Psoas muscle (tissue), 8 donors: ENCODE measurements around the gene TRPM3. TPM values are rescaled to one million over a fixed set of nuclear protein-coding genes. Genes with fewer than 3 reads are reported as not detected.

Experiments used
- ATAC-seq, 4 donors: fragments of 200-7000 bp; cut with Tn5 transposase; one replicate each; pipeline ENCODE4 v1.9.1; 2020; ENCODE audit warnings: moderate library complexity in 3 of 4, mild to moderate bottlenecking in 2 of 4
- DNase-seq, 2 donors: peaks; one replicate each; pipeline ENCODE4 v3.0.0-alpha.2; 2020
- H3K27ac ChIP-seq: fragments of 200-600 bp; one replicate; pipeline ENCODE4 v1.8.0; 2022
- H3K27me3 ChIP-seq, 3 donors: fragments of 200-600 bp in 1 of 3; one replicate each; pipeline versions ENCODE4 v1.6.1 to v1.8.0; 2013 to 2022; ENCODE audit warnings: low read length in 2 of 3, mild to moderate bottlenecking in 2 of 3, moderate library complexity in 1 of 3; ENCODE audit not compliant: insufficient read depth in 3 of 3
- H3K36me3 ChIP-seq, 2 donors: fragments of 200-600 bp in 1 of 2; one replicate each; pipeline versions ENCODE4 v1.6.1 to v1.8.0; 2013 to 2022; ENCODE audit warnings: low read depth in 1 of 2, mild to moderate bottlenecking in 1 of 2, moderate library complexity in 1 of 2; ENCODE audit not compliant: insufficient read depth in 1 of 2
- H3K4me1 ChIP-seq: fragments of 200-600 bp; one replicate; pipeline ENCODE4 v1.8.0; 2022
- H3K4me3 ChIP-seq: fragments of 200-600 bp; one replicate; pipeline ENCODE4 v1.8.0; 2022; ENCODE audit warnings: mild to moderate bottlenecking
- H3K9me3 ChIP-seq: fragments of 200-600 bp; one replicate; pipeline ENCODE4 v1.8.0; 2022
- CTCF ChIP-seq: fragments of 200-600 bp; IDR thresholded peaks from one replicate; pipeline ENCODE4 v1.8.0; 2022; ENCODE audit warnings: antibody characterized with exemption
- WGBS, 3 donors: extraction: QIAGEN DNeasy Blood & Tissue Kit; methylation state at CpG; one replicate each; pipeline versions ENCODE4 v1.1.6 to v1.1.7; 2013; 5-methylcytosine and 5-hydroxymethylcytosine counted together
- intact Hi-C, 2 donors: fragments of 100-400 bp; cut with DNase I; formaldehyde crosslinking; loops; one replicate each; pipeline versions ENCODE4 v1.11.0 to v1.14.2; 2022
- polyA plus RNA-seq, 3 donors: library from polyadenylated mRNA; stranded (reverse); fragments of 200-250 nt; gene quantifications; one replicate each; pipeline ENCODE4 v1.2.3, GENCODE V29; 2013
- total RNA-seq, 4 donors: library from RNA; stranded (reverse); fragmentation: NEBNext Ultra II Directional in 2 of 4; extraction: Animal tissue kit (Norgen Biotek cat#: 25700) in 2 of 4; gene quantifications; one replicate each; pipeline versions ENCODE4 v1.2.1 to v1.2.4, GENCODE V29; 2021 to 2023
- donor health status: healthy with polysubstance abuse.
- donor health status: DM: no; HTN: no; CAD: no; lungs with moderate emphysema.
- donor health status: Bipolar disorder and iron deficiency.
- donor health status: healthy.
- donor health status: DM: yes; HTN: yes; CAD: no.
- donor health status: DM: no; HTN: no; CAD: no.
- donor health status: DM: no; HTN: no; CAD: no.
- donor health status: DM: yes; HTN: yes; CAD: no.

TRPM3 gene
- total and polyA plus RNA-seq, 7 donors: 0.01 to 0.16 (median 0.06) TPM; not detected in 3

DNA sequence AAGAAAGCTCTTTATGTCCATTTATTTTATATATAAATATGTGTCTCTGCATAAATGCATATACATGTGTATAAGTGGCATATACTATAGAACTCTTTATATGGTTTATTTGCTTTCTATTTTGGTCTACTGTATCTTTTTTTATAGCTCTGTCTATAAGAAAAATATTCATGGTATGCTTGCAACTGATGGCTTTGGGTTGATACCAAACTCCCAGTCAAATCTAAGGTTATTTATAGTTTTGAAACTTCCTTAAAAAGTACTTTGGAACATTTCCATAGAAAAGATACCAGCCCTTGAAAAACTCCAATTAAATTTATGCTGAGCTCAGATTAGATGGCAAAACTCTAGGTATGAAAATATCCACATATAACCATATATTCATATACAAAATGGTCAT lies 587.0 kb downstream of the TRPM3 start:
- H3K36me3 ChIP-seq: no peaks in the 10 kb centered on the region
- H3K4me3 ChIP-seq: no peak overlapping the region
- H3K27ac ChIP-seq: no peak overlapping the region
- no peaks in the 10 kb centered on the region for H3K9me3 ChIP-seq
- TF ChIP-seq CTCF: no peak
- intact Hi-C loops: no loop called here
- no peaks in the 10 kb centered on the region for H3K27me3 ChIP-seq
- DNase-seq: no peak
- ATAC-seq: no peak
- no peaks in the 10 kb centered on the region for H3K4me1 ChIP-seq

- no peak for TF ChIP-seq CTCF
Observed at GRCh38 chr9:70534061-70534460, 587.4 kb downstream of the TRPM3 start.

GRCh38 chr9:70533492-70533891 lies 587.9 kb downstream of the TRPM3 start:
- intact Hi-C loops: no loop called here
- 86% methylated on average over 5 of the region's 5 CpGs for WGBS, 3 donors

More at GRCh38 chr9:70534061-70534460, 587.4 kb downstream of the TRPM3 start:
- no peak overlapping the region for H3K27ac ChIP-seq
- no peak overlapping the region for H3K4me3 ChIP-seq
- 90 to 96% (median 94%) methylated on average over 4 of the region's 4 CpGs for WGBS, 3 donors
- H3K27me3 ChIP-seq: no peaks in the 10 kb centered on the region
- intact Hi-C loops: no loop called here
- ATAC-seq: no peak
- H3K4me1 ChIP-seq: no peaks in the 10 kb centered on the region
- H3K36me3 ChIP-seq: no peaks in the 10 kb centered on the region
- no peak for DNase-seq
- H3K9me3 ChIP-seq: no peaks in the 10 kb centered on the region

DNA sequence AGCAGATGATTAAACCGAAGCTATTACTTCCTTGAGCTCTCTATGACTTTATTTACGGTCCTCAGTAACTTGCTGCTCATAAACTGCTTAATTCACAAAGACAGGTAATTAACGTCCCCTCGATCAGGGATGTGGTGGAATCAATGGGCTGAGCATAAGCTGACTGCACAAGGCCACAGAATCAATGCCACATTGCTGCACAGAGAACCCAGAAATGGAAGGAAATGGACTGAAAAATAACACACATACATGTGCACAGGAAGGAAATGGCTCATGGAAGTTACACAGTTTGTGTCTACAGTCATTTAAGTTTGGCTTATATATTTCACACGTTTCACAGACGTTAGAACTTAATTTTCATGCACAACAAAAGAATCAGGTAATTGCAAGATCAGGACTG lies 588.7 kb downstream of the TRPM3 start:
- intact Hi-C loops: no loop called here
- 67 to 73% (median 73%) methylated on average over 6 of the region's 6 CpGs for WGBS, 3 donors
- Histone ChIP-seq H3K4me3 (no peak overlapping the region), H3K4me1 (no peaks in the 10 kb centered on the region), H3K27me3 (no peaks in the 10 kb centered on the region), H3K27ac (no peak overlapping the region), H3K36me3 (no peaks in the 10 kb centered on the region), H3K9me3 (no peaks in the 10 kb centered on the region)
- no peak for ATAC-seq
- no peak for DNase-seq
- no peak for TF ChIP-seq CTCF

More at GRCh38 chr9:70533492-70533891, 587.9 kb downstream of the TRPM3 start:
- ATAC-seq (no peak), DNase-seq (no peak)
- no peaks in the 10 kb centered on the region for H3K36me3 ChIP-seq
- no peak overlapping the region for H3K4me3 ChIP-seq
- no peaks in the 10 kb centered on the region for H3K27me3 ChIP-seq
- H3K9me3 ChIP-seq: no peaks in the 10 kb centered on the region
- no peaks in the 10 kb centered on the region for H3K4me1 ChIP-seq
- no peak for TF ChIP-seq CTCF
- H3K27ac ChIP-seq: no peak overlapping the region

GRCh38 chr9:70531311-70531710 lies 590.1 kb downstream of the TRPM3 start:
- Histone ChIP-seq H3K4me3 (no peak overlapping the region), H3K9me3 (no peaks in the 10 kb centered on the region), H3K27ac (no peak overlapping the region), H3K36me3 (no peaks in the 10 kb centered on the region), H3K4me1 (no peaks in the 10 kb centered on the region), H3K27me3 (no peaks in the 10 kb centered on the region)
- intact Hi-C loops: no loop called here
- WGBS, 3 donors: 85 to 89% (median 89%) methylated on average over 1 of the region's 1 CpG
- TF ChIP-seq CTCF: no peak
- no peak for ATAC-seq
- no peak for DNase-seq
